Sigmoid colon (tissue), 7 donors: Measurements from ENCODE around the gene ENTHD1. TPM values are rescaled to one million over a fixed set of nuclear protein-coding genes. Genes with fewer than 3 reads are reported as not detected.

ENCODE experiments used
- DNase-seq: peaks from one replicate; pipeline ENCODE4 v3.0.0-alpha.2; 2019
- H3K27ac ChIP-seq, 4 donors: fragments of 200-600 bp; sonication (generic); one replicate each; pipeline ENCODE4 v1.5.1; 2016 to 2019; ENCODE audit warnings: mild to moderate bottlenecking in 1 of 4
- H3K27me3 ChIP-seq, 3 donors: fragments of 200-600 bp; sonication (generic); one replicate each; pipeline ENCODE4 v1.5.1; 2019; ENCODE audit warnings: mild to moderate bottlenecking in 1 of 3
- H3K36me3 ChIP-seq, 4 donors: fragments of 200-600 bp; sonication (generic); one replicate each; pipeline ENCODE4 v1.5.1; 2016 to 2019
- H3K4me1 ChIP-seq, 4 donors: fragments of 200-600 bp; sonication (generic); one replicate each; pipeline ENCODE4 v1.5.1; 2017 to 2019
- H3K4me3 ChIP-seq, 4 donors: fragments of 200-600 bp; sonication (generic); one replicate each; pipeline ENCODE4 v1.5.1; 2017 to 2019; ENCODE audit warnings: mild to moderate bottlenecking in 2 of 4, moderate library complexity in 1 of 4
- H3K9me3 ChIP-seq, 4 donors: fragments of 200-600 bp in 3 of 4; sonication (generic) in 3 of 4; one replicate each; pipeline versions ENCODE4 v1.5.1 to v1.6.1; 2013 to 2019
- EP300 ChIP-seq, 4 donors: sonication (generic); formaldehyde crosslinking; IDR thresholded peaks; one replicate each; pipeline ENCODE4 v1.6.1; 2017; ENCODE audit warnings: antibody characterized with exemption in 4 of 4
- POLR2A ChIP-seq, 2 donors: fragments of 450-650 bp; IDR thresholded peaks; one replicate each; pipeline ENCODE4 v1.6.1; 2016; ENCODE audit warnings: antibody characterized with exemption in 2 of 2, mild to moderate bottlenecking in 2 of 2, moderate library complexity in 2 of 2
- POLR2AphosphoS5 ChIP-seq, 4 donors: sonication (generic); formaldehyde crosslinking; IDR thresholded peaks; one replicate each; pipeline ENCODE4 v1.6.1; 2017; ENCODE audit warnings: antibody characterized with exemption in 4 of 4
- WGBS, 2 donors: extraction: QIAGEN DNeasy Blood & Tissue Kit; methylation state at CpG; one replicate each; pipeline ENCODE4 v1.1.7; 2013; 5-methylcytosine and 5-hydroxymethylcytosine counted together
- intact Hi-C: fragments of 100-400 bp; cut with DNase I; formaldehyde crosslinking; loops from one replicate; pipeline ENCODE4 v1.15.1; 2023
- polyA plus RNA-seq, 3 donors: library from polyadenylated mRNA; stranded (reverse); fragments of 200-250 nt; gene quantifications; one replicate each; pipeline ENCODE4 v1.2.3, GENCODE V29; 2013
- total RNA-seq, 4 donors: library from RNA; depleted of rRNA; stranded (reverse); fragments of >200 nt; gene quantifications; one replicate each; pipeline ENCODE4 v1.1.0, GENCODE V29; 2016
- TF ChIP-seq, protein P1 (sequence below), 4 experiments: fragments of 450-650 bp in 3 of 4; fragments of 200-600 bp in 1 of 4; IDR thresholded peaks; one replicate each; pipeline ENCODE4 v1.5.1; 2016 to 2019; ENCODE audit warnings: antibody characterized with exemption in 4 of 4, mild to moderate bottlenecking in 3 of 4, moderate library complexity in 2 of 4
- donor health status: healthy with polysubstance abuse.
- donor health status: Bipolar disorder and iron deficiency.
- donor health status: healthy.

The ENTHD1 gene
- total and polyA plus RNA-seq, 7 donors = 0.09 TPM; not detected in 6

DNA sequence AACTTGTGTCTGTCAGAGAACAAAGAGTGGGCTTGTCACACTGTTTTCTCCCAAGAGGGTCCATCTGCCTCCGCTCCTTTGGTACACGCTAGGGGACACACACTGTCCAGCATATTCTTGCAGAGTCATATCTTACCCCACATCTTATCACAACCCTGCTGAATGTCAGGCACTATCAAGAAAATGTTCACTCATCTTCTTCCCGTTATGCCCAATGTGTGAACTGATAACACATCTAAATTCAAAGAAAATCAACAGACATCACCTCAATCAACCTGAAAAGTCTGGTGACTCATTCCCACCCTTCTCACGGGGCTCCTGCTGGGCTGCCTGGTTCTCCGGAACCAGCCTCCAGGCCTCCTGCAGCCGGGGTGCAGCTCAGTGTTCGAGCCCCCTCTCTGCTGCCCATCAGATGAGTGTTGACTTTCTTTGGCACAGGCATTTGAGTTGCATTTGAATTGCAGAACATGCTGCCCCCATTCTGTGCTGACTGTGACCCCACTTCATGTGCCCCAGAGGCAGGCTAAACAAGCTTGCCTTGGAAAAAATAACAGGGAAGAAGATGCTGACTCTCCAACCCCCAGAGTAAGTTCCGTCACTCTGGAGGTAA lies 26.7 kb upstream of the ENTHD1 start:
- WGBS, 2 donors = 80 to 87% methylated on average over 8 of the region's 8 CpGs
- Histone ChIP-seq H3K4me3 (no peak overlapping the region), H3K27ac (no peak overlapping the region), H3K27me3 (peaks cover 0 to 12% (median 7%) of the 10 kb centered on the region in 3 donors), H3K9me3 (no peaks in the 10 kb centered on the region), H3K36me3 (no peaks in the 10 kb centered on the region), H3K4me1 (no peaks in the 10 kb centered on the region)
- no peak for DNase-seq
- TF ChIP-seq POLR2A (IDR thresholded peaks at IDR 0.05) (no peak), POLR2AphosphoS5 (IDR thresholded peaks at IDR 0.05) (no peak), EP300 (IDR thresholded peaks at IDR 0.05) (no peak)
- TF ChIP-seq, protein P1, sequence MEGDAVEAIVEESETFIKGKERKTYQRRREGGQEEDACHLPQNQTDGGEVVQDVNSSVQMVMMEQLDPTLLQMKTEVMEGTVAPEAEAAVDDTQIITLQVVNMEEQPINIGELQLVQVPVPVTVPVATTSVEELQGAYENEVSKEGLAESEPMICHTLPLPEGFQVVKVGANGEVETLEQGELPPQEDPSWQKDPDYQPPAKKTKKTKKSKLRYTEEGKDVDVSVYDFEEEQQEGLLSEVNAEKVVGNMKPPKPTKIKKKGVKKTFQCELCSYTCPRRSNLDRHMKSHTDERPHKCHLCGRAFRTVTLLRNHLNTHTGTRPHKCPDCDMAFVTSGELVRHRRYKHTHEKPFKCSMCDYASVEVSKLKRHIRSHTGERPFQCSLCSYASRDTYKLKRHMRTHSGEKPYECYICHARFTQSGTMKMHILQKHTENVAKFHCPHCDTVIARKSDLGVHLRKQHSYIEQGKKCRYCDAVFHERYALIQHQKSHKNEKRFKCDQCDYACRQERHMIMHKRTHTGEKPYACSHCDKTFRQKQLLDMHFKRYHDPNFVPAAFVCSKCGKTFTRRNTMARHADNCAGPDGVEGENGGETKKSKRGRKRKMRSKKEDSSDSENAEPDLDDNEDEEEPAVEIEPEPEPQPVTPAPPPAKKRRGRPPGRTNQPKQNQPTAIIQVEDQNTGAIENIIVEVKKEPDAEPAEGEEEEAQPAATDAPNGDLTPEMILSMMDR (IDR thresholded peaks at IDR 0.05) = no peak
- intact Hi-C loops = no loop called here

DNA sequence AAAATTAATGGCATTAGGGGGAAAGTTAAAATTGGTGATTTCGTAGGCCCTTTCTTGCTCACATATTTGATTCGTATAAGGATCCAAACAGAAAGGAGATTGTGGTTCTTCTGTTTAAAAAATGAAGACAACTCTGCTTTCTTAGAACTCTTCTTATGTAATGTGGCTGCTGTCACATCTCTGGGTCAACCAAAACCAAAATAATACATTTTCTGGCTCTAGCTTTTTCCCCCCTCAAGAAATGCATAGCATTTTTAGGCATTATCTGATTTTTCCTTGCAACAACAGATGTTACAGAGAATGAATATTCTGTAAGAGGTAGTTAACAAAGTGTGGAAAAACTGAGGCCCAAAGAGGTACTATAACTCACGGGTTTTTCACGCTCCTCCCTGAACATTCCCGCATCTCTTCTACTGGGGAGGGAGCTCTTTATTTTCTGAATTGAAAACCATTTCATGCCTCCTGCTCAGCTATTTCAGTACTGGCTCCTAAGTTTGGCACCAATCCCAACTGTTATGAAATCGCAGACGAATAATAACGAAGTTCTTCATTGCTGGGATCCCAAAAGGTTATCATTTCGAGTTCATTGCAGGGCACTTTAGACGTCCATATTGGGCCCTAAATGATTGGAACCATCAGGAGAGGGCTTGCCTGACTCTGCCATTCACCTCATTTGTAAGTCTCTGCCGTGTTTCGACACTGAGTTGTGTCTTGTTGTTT lies 24.4 kb upstream of the ENTHD1 start:
- DNase-seq = no peak
- Histone ChIP-seq H3K9me3 (no peaks in the 10 kb centered on the region), H3K4me3 (no peak overlapping the region), H3K27me3 (peaks cover 0 to 14% (median 7%) of the 10 kb centered on the region in 3 donors), H3K4me1 (no peaks in the 10 kb centered on the region), H3K36me3 (no peaks in the 10 kb centered on the region), H3K27ac (no peak overlapping the region)
- 66 to 73% methylated on average over 12 of the region's 12 CpGs for WGBS, 2 donors
- intact Hi-C loops = no loop called here
- no peak for TF ChIP-seq EP300 (IDR thresholded peaks at IDR 0.05)
- no peak for TF ChIP-seq POLR2A (IDR thresholded peaks at IDR 0.05)
- TF ChIP-seq POLR2AphosphoS5 (IDR thresholded peaks at IDR 0.05) = no peak
- TF ChIP-seq, protein P1 (IDR thresholded peaks at IDR 0.05) = no peak

DNA sequence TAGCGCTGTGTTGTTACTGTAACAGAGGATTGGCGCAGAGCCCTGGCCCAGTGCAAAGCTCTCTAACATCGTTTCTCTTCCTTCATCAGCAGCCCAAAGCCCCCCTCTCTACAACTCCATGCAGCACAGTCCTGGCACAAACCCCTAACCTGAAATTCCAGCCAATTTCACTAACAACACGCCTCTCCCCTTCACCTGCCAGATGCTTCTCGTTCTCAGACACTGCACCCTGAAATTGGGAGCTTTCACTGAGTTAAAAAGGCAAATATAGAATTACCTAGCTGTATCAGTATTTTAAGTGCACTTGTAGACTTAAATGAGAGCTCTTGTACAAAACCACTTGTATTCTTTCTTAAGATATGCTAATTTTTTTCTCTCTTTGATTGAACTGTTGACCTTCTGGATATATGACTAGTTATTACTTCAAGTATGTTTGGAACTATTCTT lies 23.7 kb upstream of the ENTHD1 start:
- Histone ChIP-seq H3K4me3 (no peak overlapping the region), H3K27ac (no peak overlapping the region), H3K36me3 (no peaks in the 10 kb centered on the region), H3K27me3 (peaks cover 0 to 20% (median 7%) of the 10 kb centered on the region in 3 donors), H3K4me1 (no peaks in the 10 kb centered on the region), H3K9me3 (no peaks in the 10 kb centered on the region)
- intact Hi-C loops = no loop called here
- TF ChIP-seq POLR2AphosphoS5 (IDR thresholded peaks at IDR 0.05) = no peak
- TF ChIP-seq EP300 (IDR thresholded peaks at IDR 0.05) = no peak
- TF ChIP-seq POLR2A (IDR thresholded peaks at IDR 0.05) = no peak
- TF ChIP-seq, protein P1 (IDR thresholded peaks at IDR 0.05) = no peak
- no peak for DNase-seq
- WGBS, 2 donors = 60 to 65% methylated on average over 5 of the region's 5 CpGs

DNA sequence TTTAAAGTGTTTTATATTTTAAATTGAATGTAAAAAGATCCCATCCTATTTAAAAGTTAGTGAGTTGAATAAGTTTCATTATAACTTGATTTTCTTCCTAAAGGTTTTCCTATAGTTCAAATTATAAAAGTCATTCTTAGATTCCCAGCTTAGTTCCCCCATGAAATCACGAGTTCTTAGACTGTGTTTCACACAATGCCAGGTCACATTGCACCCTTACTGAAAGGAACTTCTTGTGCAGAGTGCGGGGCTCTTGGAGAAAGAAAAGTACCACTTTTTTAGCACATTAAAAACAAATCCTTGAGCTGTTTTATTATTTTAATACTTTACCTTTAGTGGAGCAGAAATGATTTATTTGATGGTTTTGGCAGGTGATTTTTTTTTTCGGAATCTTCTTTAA lies 22.9 kb upstream of the ENTHD1 start:
- TF ChIP-seq, protein P1 (IDR thresholded peaks at IDR 0.05) = no peak
- no peak overlapping the region for H3K27ac ChIP-seq
- DNase-seq = no peak

More for the DNA sequence above, 22.9 kb upstream of the ENTHD1 start:
- Histone ChIP-seq H3K36me3 (no peaks in the 10 kb centered on the region), H3K27me3 (peaks cover 0 to 27% (median 14%) of the 10 kb centered on the region in 3 donors), H3K9me3 (no peaks in the 10 kb centered on the region), H3K4me3 (no peak overlapping the region), H3K4me1 (no peaks in the 10 kb centered on the region)
- intact Hi-C loops = no loop called here
- 84% methylated on average over 3 of the region's 3 CpGs for WGBS, 2 donors
